BE2C (cell line): ENCODE measurements around the gene ABCA12.
A peak's percentile ranks its signal among the peaks of the same experiment; 100 is the strongest.

Experiments
- DNase-seq: peaks from one replicate; pipeline ENCODE4 v3.0.0-alpha.2; 2020
- H3K27me3 ChIP-seq: fragments of 250-450 bp; sonication (Bioruptor Pico); 2 replicates; pipeline ENCODE4 v1.5.1; 2020; ENCODE audit warnings: mild to moderate bottlenecking
- H3K36me3 ChIP-seq: fragments of 250-450 bp; sonication (Bioruptor Pico); 2 replicates; pipeline ENCODE4 v1.5.1; 2020; ENCODE audit warnings: mild to moderate bottlenecking
- H3K4me1 ChIP-seq: fragments of 250-450 bp; sonication (Bioruptor Pico); 2 replicates; pipeline ENCODE4 v1.5.1; 2020
- H3K4me3 ChIP-seq: 2 replicates; pipeline ENCODE4 v1.5.1; 2011; ENCODE audit warnings: low read depth, low read length
- H3K9me3 ChIP-seq: fragments of 250-450 bp; sonication (Bioruptor Pico); 2 replicates; pipeline ENCODE4 v1.5.1; 2020
- CTCF ChIP-seq: IDR thresholded peaks from 2 replicates; pipeline ENCODE4 v1.5.1; 2012; ENCODE audit warnings: mild to moderate bottlenecking, low read depth, low read length

Gene ABCA12

GRCh38 chr2:215145611-215146010 lies 7.2 kb upstream of the ABCA12 start:
- no peak for DNase-seq
- peaks cover 6% of the 10 kb centered on the region; the same call in 1 of the 2 replicates for H3K4me1 ChIP-seq
- no peaks in the 10 kb centered on the region for H3K9me3 ChIP-seq

GRCh38 chr2:215144106-215144875 lies 5.9 kb upstream of the ABCA12 start:
- no peak overlapping the region for H3K4me3 ChIP-seq
- no peaks in the 10 kb centered on the region for H3K27me3 ChIP-seq
- no peaks in the 10 kb centered on the region for H3K4me1 ChIP-seq
- no peak for TF ChIP-seq CTCF
- DNase-seq, result no peak
- H3K9me3 ChIP-seq, result no peaks in the 10 kb centered on the region
- no peaks in the 10 kb centered on the region for H3K36me3 ChIP-seq

More at GRCh38 chr2:215145611-215146010, 7.2 kb upstream of the ABCA12 start:
- no peak for TF ChIP-seq CTCF
- Histone ChIP-seq H3K4me3 (no peak overlapping the region), H3K27me3 (no peaks in the 10 kb centered on the region), H3K36me3 (no peaks in the 10 kb centered on the region)

GRCh38 chr2:215143458-215143857 lies 5.0 kb upstream of the ABCA12 start:
- Histone ChIP-seq H3K4me1 (peaks cover 3% of the 10 kb centered on the region; the same call in 1 of the 2 replicates), H3K27me3 (no peaks in the 10 kb centered on the region), H3K36me3 (no peaks in the 10 kb centered on the region), H3K4me3 (no peak overlapping the region), H3K9me3 (no peaks in the 10 kb centered on the region)
- TF ChIP-seq CTCF, result no peak
- no peak for DNase-seq

GRCh38 chr2:215141706-215142105 lies 3.3 kb upstream of the ABCA12 start:
- Histone ChIP-seq H3K36me3 (no peaks in the 10 kb centered on the region), H3K4me3 (no peak overlapping the region), H3K4me1 (peaks cover 9% of the 10 kb centered on the region), H3K27me3 (no peaks in the 10 kb centered on the region), H3K9me3 (no peaks in the 10 kb centered on the region)
- no peak for DNase-seq
- TF ChIP-seq CTCF, result no peak

- Histone ChIP-seq H3K4me3 (no peak overlapping the region), H3K36me3 (no peaks in the 10 kb centered on the region), H3K4me1 (peaks cover 15% of the 10 kb centered on the region), H3K27me3 (no peaks in the 10 kb centered on the region), H3K9me3 (no peaks in the 10 kb centered on the region)
- TF ChIP-seq CTCF, result no peak
- no peak for DNase-seq
Measured at GRCh38 chr2:215140166-215140707, 1.8 kb upstream of the ABCA12 start.

- Histone ChIP-seq H3K36me3 (no peaks in the 10 kb centered on the region), H3K4me3 (no peak overlapping the region), H3K4me1 (peaks cover 15% of the 10 kb centered on the region), H3K27me3 (no peaks in the 10 kb centered on the region), H3K9me3 (no peaks in the 10 kb centered on the region)
- DNase-seq, result peak; percentile 25
- no peak for TF ChIP-seq CTCF
Measured at GRCh38 chr2:215137741-215138340, 585 bp downstream of the ABCA12 start.
